Endothelial cell of umbilical vein (primary cell): ENCODE measurements around the gene RNF217. TPM values are rescaled to one million over a fixed set of nuclear protein-coding genes. Genes with fewer than 3 reads are reported as not detected.

Experiments
- BruUV-seq: library from RNA; stranded (reverse); fragments of 400-500 nt; replicated peaks from 2 replicates; lab custom pipeline; 2021; lab: Mats Ljungman, UMichigan
- CTCF ChIA-PET: fragments of 300-600, 350-600 bp; sonication (Branson Sonifier 250); formaldehyde crosslinking; loops from one replicate; lab custom pipeline; 2021; ENCODE audit warnings: antibody characterized with exemption, inconsistent platforms; lab: Charles Lee
- POLR2A ChIA-PET: fragments of 300-600, 350-600 bp; sonication (Branson Sonifier 250); formaldehyde crosslinking; loops from one replicate; lab custom pipeline; 2021; ENCODE audit warnings: antibody characterized with exemption, inconsistent platforms; lab: Charles Lee
- DNase-seq: peaks from one replicate; pipeline ENCODE4 v3.0.0-alpha.2; 2011; ENCODE audit warnings: low read depth, low spot score
- FAIRE-seq: peaks from 2 replicates; lab custom pipeline; 2011; peaks lifted over from hg19 to GRCh38; lab: Jason Lieb, UNC
- H2AFZ ChIP-seq: 2 replicates; pipeline ENCODE4 v1.6.0; 2012; ENCODE audit warnings: low read depth, low read length, control low read depth, inconsistent platforms
- H3K27ac ChIP-seq: 2 replicates; pipeline ENCODE4 v1.5.1; 2011; ENCODE audit warnings: low read depth, mild to moderate bottlenecking, control low read depth, low read length, moderate library complexity; ENCODE audit not compliant: insufficient read depth
- H3K27me3 ChIP-seq, 2 experiments: 2 replicates each; pipeline versions ENCODE4 v1.6.0 to v1.6.1; 2011; ENCODE audit warnings: low read length in 2 of 2, mixed read lengths in 1 of 2; ENCODE audit not compliant: control insufficient read depth in 2 of 2, insufficient read depth in 2 of 2
- H3K36me3 ChIP-seq, 2 experiments: 2 replicates in 1 of 2; 3 replicates in 1 of 2; pipeline ENCODE4 v1.5.1; 2011; ENCODE audit warnings: low read length in 2 of 2, mild to moderate bottlenecking in 1 of 2, moderate library complexity in 1 of 2; ENCODE audit not compliant: control insufficient read depth in 2 of 2, insufficient read depth in 2 of 2; ENCODE audit errors: extremely low read depth in 1 of 2
- H3K4me1 ChIP-seq: 3 replicates; pipeline ENCODE4 v1.5.1; 2011; ENCODE audit warnings: mild to moderate bottlenecking, low read length; ENCODE audit not compliant: control insufficient read depth, insufficient read depth; ENCODE audit errors: extremely low read depth
- H3K4me2 ChIP-seq: 2 replicates; pipeline ENCODE4 v1.6.1; 2011; ENCODE audit warnings: low read length, control low read depth, mixed read lengths; ENCODE audit not compliant: insufficient read depth
- H3K4me3 ChIP-seq, 3 experiments: fragments of 200-600 bp in 1 of 3; sonication (generic), shearing (Covaris generic) in 1 of 3; replicated peaks in 1 of 3; 2 replicates each; pipeline ENCODE4 v1.5.1; 2011 to 2016; ENCODE audit warnings: control low read depth in 3 of 3, low read length in 3 of 3, mild to moderate bottlenecking in 2 of 3, inconsistent platforms in 1 of 3, low read depth in 1 of 3, moderate library complexity in 1 of 3; ENCODE audit not compliant: insufficient read depth in 1 of 3
- H3K79me2 ChIP-seq: 2 replicates; pipeline ENCODE4 v1.6.0; 2012; ENCODE audit warnings: low read length, inconsistent platforms; ENCODE audit not compliant: control insufficient read depth, insufficient read depth
- H3K9ac ChIP-seq: replicated peaks from 2 replicates; pipeline ENCODE3; 2011; ENCODE audit warnings: low read length, control low read depth; ENCODE audit not compliant: insufficient read depth; ENCODE audit errors: extremely low read depth
- H3K9me1 ChIP-seq: replicated peaks from 3 replicates; pipeline ENCODE4 v1.6.0; 2011; ENCODE audit warnings: mild to moderate bottlenecking, low read length; ENCODE audit not compliant: control insufficient read depth, insufficient read depth; ENCODE audit errors: extremely low read depth
- H3K9me3 ChIP-seq: replicated peaks from 2 replicates; pipeline ENCODE4 v1.5.1; 2012; ENCODE audit warnings: low read length, inconsistent platforms; ENCODE audit not compliant: control insufficient read depth, insufficient read depth
- H4K20me1 ChIP-seq: replicated peaks from 2 replicates; pipeline ENCODE3; 2011; ENCODE audit warnings: mild to moderate bottlenecking, low read length; ENCODE audit not compliant: control insufficient read depth, insufficient read depth; ENCODE audit errors: extremely low read depth
- CTCF ChIP-seq, 2 donors: IDR thresholded peaks; 1 replicate in 1 of 2; 2 replicates in 1 of 2; pipeline ENCODE4 v1.5.1; 2011; ENCODE audit warnings: low read length in 2 of 2, mild to moderate bottlenecking in 2 of 2, moderate library complexity in 2 of 2, control low read depth in 1 of 2, inconsistent platforms in 1 of 2, low read depth in 1 of 2; ENCODE audit not compliant: insufficient read depth in 1 of 2; ENCODE audit errors: extremely low read depth in 1 of 2
- EZH2 ChIP-seq: IDR thresholded peaks from 2 replicates; pipeline ENCODE4 v1.6.1; 2012; ENCODE audit warnings: borderline replicate concordance, low read depth, mild to moderate bottlenecking, moderate library complexity, low read length, inconsistent platforms; ENCODE audit not compliant: severe bottlenecking
- FOS ChIP-seq: IDR thresholded peaks from 2 replicates; pipeline ENCODE4 v1.6.1; 2011; ENCODE audit warnings: mild to moderate bottlenecking, low read length, moderate library complexity, borderline replicate concordance; ENCODE audit not compliant: insufficient read depth
- GATA2 ChIP-seq: IDR thresholded peaks from 2 replicates; pipeline ENCODE4 v1.7.0; 2011; ENCODE audit warnings: low read depth, mild to moderate bottlenecking, moderate library complexity, mixed read lengths, low read length; ENCODE audit not compliant: insufficient read length, insufficient read depth
- JUN ChIP-seq: IDR thresholded peaks from 2 replicates; pipeline ENCODE4 v1.6.1; 2011; ENCODE audit warnings: borderline replicate concordance, low read depth; ENCODE audit not compliant: insufficient read length, insufficient read depth
- MAX ChIP-seq: IDR thresholded peaks from 2 replicates; pipeline ENCODE4 v1.6.1; 2011; ENCODE audit not compliant: insufficient read depth, insufficient read length
- MYC ChIP-seq: IDR thresholded peaks from one replicate; pipeline ENCODE4 v1.6.1; 2011; ENCODE audit warnings: mild to moderate bottlenecking, low read depth, low read length
- POLR2A ChIP-seq: IDR thresholded peaks from 2 replicates; pipeline ENCODE4 v1.6.1; 2012; ENCODE audit warnings: low read depth, mild to moderate bottlenecking, control low read depth, low read length
- POLR2AphosphoS5 ChIP-seq: IDR thresholded peaks from 2 replicates; pipeline ENCODE4 v1.6.1; 2012; ENCODE audit warnings: low read depth, mild to moderate bottlenecking, control low read depth, low read length, moderate library complexity; ENCODE audit not compliant: insufficient read depth
- dilution Hi-C: fragments of 300-500 bp; cut with MboI; formaldehyde crosslinking; loops from one replicate; pipeline ENCODE4 v1.15.0; 2019; ENCODE audit warnings: low sequenced_read_pairs; ENCODE audit not compliant: extremely low pct_ligation_motif_present
- intact Hi-C: fragments of 100-400 bp; cut with micrococcal nuclease; formaldehyde crosslinking; loops from one replicate; pipeline ENCODE4 v1.10.0; 2022
- polyA plus RNA-seq, 4 experiments: library from polyadenylated mRNA; depleted of rRNA in 3 of 4; stranded (reverse) in 3 of 4; unstranded in 1 of 4; fragments of >200 nt; gene quantifications; 2 replicates each; pipeline versions ENCODE4 v1.2.1 to v1.2.3, GENCODE V29; 2011 to 2012; ENCODE audit warnings: missing spikeins in 1 of 4
- total RNA-seq: library from RNA; stranded (reverse); gene quantifications from 2 replicates; pipeline ENCODE4 v1.2.3, GENCODE V29; 2021

The RNF217 gene
- total and polyA plus RNA-seq, 2 donors (not counting 3 experiments of a cell fraction or from before 2014, with no cell fraction given): 8.8 to 32.5 TPM

- ChIA-PET POLR2A (no interaction called here), CTCF (interaction anchor here (0.7 to 2.0 kb wide), 3 partner anchors 13 to 106 kb away, joined by 3 to 6 read pairs (median 3); no protein-coding TSS in a partner anchor)
- no TSS peak for BruUV-seq
- Histone ChIP-seq H3K9ac (no peak overlapping the region), H3K4me2 (no peak overlapping the region), H2AFZ (no peak overlapping the region), H3K9me3 (no peaks in the 10 kb centered on the region), H3K4me3 (no peak overlapping the region), H3K36me3 (no peaks in the 10 kb centered on the region), H3K9me1 (no peaks in the 10 kb centered on the region), H3K27ac (no peak overlapping the region), H3K4me1 (peaks cover 4% of the 10 kb centered on the region), H4K20me1 (no peaks in the 10 kb centered on the region), H3K79me2 (peaks cover 3% of the 10 kb centered on the region), H3K27me3 (no peaks in the 10 kb centered on the region)
- no peak for DNase-seq
- TF ChIP-seq MYC (no peak), EZH2 (no peak), POLR2A (no peak), GATA2 (no peak), CTCF (IDR thresholded peaks at IDR 0.05; ENCODE audit: extremely low read depth in 1 of 2, insufficient read depth in 1 of 2, low read depth in 1 of 2, low read length in 2 of 2) (no peak), MAX (no peak), JUN (no peak), FOS (no peak), POLR2AphosphoS5 (no peak)
- FAIRE-seq: no peak
- intact Hi-C loops (no loop called here), dilution Hi-C loops (no loop called here)
Measured at GRCh38 chr6:125008261-125008703, 46.0 kb downstream of the RNF217 start.
